ENCODE measurements around the gene CTCFL.

- TF ChIP-seq EZH2 (IDR thresholded peaks at IDR 0.05; ENCODE audit: borderline replicate concordance, insufficient read depth, low read length, poor library complexity, severe bottlenecking) (no peak), CTCF (IDR thresholded peaks at IDR 0.05; ENCODE audit: poor library complexity, severe bottlenecking) (no peak)
Observed at GRCh38 chr20:57573894-57574293, 49.0 kb upstream of the CTCFL start.

All from neural cell (in vitro differentiated cells).